GM21526 (cell line): ENCODE data around the gene COMMD4.

ENCODE experiments used
- ATAC-seq: cut with Tn5 transposase; IDR thresholded peaks from one replicate; pipeline ENCODE4 v1.9.1; 2021; ENCODE audit warnings: moderate library complexity; ENCODE audit not compliant: unreplicated experiment, low FRiP score

Gene COMMD4

GRCh38 chr15:75354454-75354853 lies 18.6 kb downstream of the COMMD4 start:
- ATAC-seq: no peak

- ATAC-seq: no peak
Observed at GRCh38 chr15:75355369-75355768, 19.5 kb downstream of the COMMD4 start.

- no peak for ATAC-seq
Observed at GRCh38 chr15:75356006-75356405, 20.1 kb downstream of the COMMD4 start.

GRCh38 chr15:75356517-75356916 lies 20.7 kb downstream of the COMMD4 start:
- no peak for ATAC-seq

GRCh38 chr15:75357976-75358673 lies 22.3 kb downstream of the COMMD4 start:
- no peak for ATAC-seq

GRCh38 chr15:75358771-75359536 lies 23.1 kb downstream of the COMMD4 start:
- ATAC-seq: no peak

- no peak for ATAC-seq
Observed at GRCh38 chr15:75359537-75360250, 23.8 kb downstream of the COMMD4 start.

- no peak for ATAC-seq
Observed at GRCh38 chr15:75360391-75360790, 24.5 kb downstream of the COMMD4 start.

GRCh38 chr15:75360856-75361255 lies 25.0 kb downstream of the COMMD4 start:
- ATAC-seq: no peak

GRCh38 chr15:75361361-75361988 lies 25.6 kb downstream of the COMMD4 start:
- no peak for ATAC-seq

- ATAC-seq: no peak
Observed at GRCh38 chr15:75361989-75362641, 26.3 kb downstream of the COMMD4 start.

- ATAC-seq: no peak
Observed at GRCh38 chr15:75362642-75363249, 26.9 kb downstream of the COMMD4 start.

- ATAC-seq: no peak
Observed at GRCh38 chr15:75363786-75364185, 27.9 kb downstream of the COMMD4 start.

GRCh38 chr15:75364881-75365280 lies 29.0 kb downstream of the COMMD4 start:
- no peak for ATAC-seq

GRCh38 chr15:75366163-75366562 lies 30.3 kb downstream of the COMMD4 start:
- ATAC-seq: no peak

GRCh38 chr15:75367006-75367405 lies 31.1 kb downstream of the COMMD4 start:
- no peak for ATAC-seq

- no peak for ATAC-seq
Observed at GRCh38 chr15:75367406-75367912, 31.6 kb downstream of the COMMD4 start.

GRCh38 chr15:75367913-75368688 lies 32.2 kb downstream of the COMMD4 start, which contains the start of gene MAN2C1:
Gene MAN2C1, minus strand, starts transcription at chr15:75368607. Its CDS starts 24 bp downstream, at chr15:75368583.
- ATAC-seq: peak; percentile 81

GRCh38 chr15:75368689-75369239 lies 32.9 kb downstream of the COMMD4 start:
- peak; percentile 11 for ATAC-seq
